Amygdala (tissue), 56 donors: ENCODE data around the gene INAFM2.

ENCODE experiments used
- DNase-seq, 56 donors: peaks; one replicate each; lab custom pipeline; 2025; lab: John Stamatoyannopoulos, UW

The INAFM2 gene

GRCh38 chr15:40286794-40287193 lies 36.7 kb upstream of the INAFM2 start:
- no peak for DNase-seq

GRCh38 chr15:40287505-40287904 lies 36.0 kb upstream of the INAFM2 start:
- DNase-seq: no peak

DNA sequence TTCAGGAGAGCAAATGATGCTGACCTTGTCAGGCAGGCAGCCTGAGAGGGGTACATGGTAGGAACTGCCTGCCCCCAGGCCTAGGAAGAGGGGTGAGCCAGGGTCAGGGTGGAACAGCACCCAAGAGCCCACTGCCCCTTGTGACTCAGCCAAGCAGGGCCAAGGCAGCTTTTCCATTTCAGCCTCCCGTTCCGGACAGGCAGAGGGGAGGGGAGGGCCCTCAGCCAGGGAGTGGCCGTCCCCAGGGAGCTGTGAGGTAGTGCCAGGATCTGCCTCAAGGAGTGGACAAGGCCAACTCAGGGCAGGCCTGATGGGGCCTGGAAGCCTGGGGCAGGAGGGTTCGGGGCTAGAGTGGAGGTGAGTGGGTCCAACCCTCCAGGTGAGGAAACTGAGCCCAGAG lies 35.5 kb upstream of the INAFM2 start:
- DNase-seq: no peak

DNA sequence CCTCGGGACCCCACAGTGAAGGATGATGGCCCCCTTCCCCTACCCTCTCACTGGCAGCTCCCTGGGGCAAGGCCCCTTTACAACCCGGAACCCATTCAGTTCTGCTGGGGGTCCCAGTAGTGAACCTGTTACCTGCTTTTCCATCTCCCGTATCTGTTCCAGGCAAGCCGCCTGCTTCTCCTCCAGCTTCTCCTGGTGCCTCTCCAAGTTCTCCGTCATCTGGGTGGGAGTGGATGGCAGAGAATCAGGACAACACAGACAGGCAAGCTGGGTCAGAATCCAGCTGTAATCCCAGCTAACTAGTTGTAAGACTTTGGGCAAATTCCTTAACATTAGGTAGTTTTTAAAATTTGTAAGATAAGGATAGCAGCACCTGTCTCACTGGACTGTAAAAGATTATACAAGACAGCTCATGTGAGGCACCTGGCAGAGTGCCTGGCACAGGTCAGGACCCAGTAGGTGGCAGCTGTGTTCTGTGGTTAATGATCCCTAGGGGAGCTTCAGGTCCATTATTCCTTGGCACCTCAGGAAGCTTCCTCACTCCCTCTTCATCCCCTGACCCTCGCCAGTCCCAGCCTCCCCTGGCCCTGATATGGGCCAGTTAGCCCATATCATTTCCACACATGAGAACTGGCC lies 34.2 kb upstream of the INAFM2 start:
- no peak for DNase-seq

DNA sequence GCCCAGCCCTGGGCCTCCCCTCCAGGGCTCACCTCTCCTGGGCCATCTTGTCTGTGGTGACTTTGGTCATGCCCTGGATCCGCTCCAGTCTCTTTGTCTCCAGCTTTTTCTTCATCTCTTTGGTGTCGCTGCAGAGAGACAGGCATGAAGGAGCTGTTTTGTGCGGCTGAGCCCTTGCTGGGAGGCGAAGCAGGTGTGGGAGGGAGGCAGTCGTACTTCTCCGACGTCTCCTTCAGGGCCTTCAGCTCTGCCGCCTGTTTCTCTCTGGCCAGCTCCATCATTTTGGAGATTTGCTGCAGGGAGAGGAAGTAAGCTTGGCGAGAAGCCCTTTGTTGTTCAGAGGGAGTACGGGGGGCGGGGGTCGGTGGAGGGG lies 33.0 kb upstream of the INAFM2 start:
- DNase-seq: peak in 1 of 56 donors; percentile 20

DNA sequence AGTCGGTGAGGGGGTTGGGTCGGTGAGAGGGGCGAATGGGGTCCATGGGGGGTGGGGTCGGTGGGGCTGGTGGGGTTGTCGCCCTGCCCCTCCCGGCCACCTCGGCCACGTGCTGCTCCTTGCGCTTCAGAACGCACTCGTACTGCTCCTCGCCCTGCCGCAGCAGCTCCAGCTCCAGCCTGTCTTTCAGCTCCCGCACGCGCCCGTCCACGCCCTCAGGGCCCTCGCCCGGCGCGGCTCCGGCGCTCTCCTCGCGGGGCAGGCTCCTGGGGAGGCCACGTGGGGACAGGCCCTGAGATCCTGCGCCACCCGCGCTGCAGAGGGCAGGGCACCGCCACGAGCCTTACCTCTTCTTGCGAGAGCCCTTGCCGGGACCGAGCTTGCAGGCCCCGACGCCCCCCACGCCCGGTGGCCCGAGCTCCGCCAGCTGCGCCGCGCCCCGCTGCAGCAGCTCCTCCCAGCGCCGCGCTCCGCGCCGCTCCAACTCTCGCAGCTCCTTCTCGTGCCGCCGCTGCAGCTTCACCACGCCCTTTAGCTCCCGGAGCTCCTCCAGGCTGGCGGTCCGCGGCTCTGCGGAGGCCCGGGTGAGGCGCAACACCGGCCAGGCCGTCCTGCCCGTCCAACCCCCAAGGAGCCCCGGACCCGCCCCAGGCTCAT lies 32.4 kb upstream of the INAFM2 start:
- DNase-seq: peak in 6 of 56 donors; percentile 21 to 58 (median 28)

- DNase-seq: no peak
These were observed 31.2 kb upstream of the INAFM2 start for GRCh38 chr15:40292246-40292645.

GRCh38 chr15:40293006-40293405 lies 30.5 kb upstream of the INAFM2 start:
- no peak for DNase-seq

DNA sequence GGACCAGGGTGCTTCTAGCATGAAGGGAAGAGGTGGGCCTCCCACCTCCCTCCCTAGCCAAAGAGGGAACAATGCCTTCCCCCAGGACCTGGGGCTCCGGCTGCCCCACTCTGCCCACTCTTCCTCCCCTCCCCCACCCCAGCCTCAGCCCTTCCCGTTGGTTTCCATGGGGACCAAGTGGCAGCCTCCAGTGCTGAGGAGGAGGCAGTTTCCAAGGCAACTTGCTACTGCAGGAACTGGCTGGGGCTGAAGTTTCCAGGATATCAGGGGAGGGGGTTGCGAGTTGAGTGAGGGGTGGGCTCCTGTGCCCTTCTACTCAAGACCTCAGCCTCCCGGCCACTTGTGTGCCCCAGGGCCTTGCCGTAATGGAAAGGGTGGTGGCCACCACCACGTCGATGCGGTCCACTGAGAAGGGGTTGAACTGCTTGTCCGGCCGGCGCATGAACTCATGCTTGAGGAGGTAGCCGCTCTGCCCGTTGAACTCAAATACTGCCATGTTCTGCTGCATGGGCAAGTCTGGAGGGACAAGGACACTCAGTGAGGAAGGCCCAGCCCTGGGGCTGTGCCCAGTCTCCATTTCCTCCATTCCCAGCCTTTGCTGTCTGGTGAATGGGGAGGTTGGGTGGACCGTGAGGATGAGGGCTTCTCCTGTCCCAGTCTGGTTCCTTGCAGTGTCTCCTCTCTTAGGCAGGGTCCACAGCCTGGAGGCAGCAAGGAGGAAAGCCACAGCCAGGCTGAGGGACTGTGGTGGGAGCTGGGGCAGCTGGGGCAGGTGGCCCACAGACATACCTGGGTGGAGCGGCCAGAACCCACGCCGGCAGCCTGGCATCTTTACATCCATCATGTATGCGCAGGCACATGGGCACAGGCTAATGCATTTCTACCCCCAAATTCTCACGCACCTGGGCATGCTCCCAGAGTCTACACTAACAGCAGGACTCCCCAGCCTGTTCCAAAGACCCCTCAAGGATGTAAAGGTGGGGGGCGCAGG lies 29.3 kb upstream of the INAFM2 start:
- peak in 25 of 56 donors; percentile 15 to 71 (median 37) for DNase-seq

- DNase-seq: no peak
These were observed 28.2 kb upstream of the INAFM2 start for GRCh38 chr15:40295297-40295696.

- DNase-seq: no peak
These were observed 27.5 kb upstream of the INAFM2 start for GRCh38 chr15:40295877-40296560.

DNA sequence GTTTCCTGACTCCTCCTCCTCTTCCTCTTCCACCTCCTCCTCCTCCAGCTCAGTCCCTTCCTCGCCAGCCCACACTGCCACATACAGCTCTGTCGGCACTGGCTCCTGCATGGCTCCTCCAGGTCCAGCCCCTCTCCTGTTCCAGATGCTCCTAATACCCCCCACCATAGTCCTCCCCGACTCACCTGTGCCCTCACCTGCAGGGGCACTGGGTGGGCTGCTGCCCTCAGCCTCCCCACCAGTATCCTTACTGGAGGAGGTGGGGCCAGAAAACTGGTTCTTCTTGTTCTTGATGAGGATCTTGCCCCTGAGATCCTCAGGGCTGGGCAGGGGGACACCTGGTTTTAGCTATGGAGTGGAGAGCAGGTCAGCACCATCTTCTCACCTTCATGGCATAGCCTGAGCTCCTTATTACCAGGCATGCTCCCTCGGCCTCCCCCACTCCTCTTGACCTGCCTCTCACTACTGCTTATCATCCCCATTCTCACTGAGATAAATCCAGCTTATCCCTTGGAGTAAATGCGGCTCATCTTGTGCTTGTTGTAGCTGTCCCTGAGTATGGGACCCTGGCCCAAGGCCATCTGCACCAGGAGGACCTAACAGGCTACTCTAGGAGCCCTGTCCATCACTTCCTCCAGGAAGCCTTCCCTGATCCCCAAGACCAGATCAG lies 26.8 kb upstream of the INAFM2 start:
- no peak for DNase-seq

DNA sequence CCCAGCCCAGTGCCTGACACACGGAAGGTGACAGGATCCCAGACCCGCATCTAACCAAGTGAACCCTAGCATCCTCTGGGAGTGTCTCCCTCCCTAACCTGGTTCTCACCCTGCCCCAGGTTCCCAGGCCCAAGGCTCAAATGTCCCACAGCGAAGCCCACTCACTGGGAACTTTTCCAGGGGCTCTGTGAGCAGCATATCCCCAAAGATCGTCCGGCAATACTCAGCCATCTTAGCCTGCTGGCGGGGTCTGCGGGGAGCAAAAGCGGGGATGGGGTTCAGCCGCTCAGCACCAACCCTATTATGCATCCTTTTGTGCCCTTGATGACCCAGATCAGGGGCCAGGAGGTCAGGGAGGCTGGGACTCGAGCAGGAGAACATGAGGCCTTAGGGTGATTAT lies 26.1 kb upstream of the INAFM2 start:
- no peak for DNase-seq

DNA sequence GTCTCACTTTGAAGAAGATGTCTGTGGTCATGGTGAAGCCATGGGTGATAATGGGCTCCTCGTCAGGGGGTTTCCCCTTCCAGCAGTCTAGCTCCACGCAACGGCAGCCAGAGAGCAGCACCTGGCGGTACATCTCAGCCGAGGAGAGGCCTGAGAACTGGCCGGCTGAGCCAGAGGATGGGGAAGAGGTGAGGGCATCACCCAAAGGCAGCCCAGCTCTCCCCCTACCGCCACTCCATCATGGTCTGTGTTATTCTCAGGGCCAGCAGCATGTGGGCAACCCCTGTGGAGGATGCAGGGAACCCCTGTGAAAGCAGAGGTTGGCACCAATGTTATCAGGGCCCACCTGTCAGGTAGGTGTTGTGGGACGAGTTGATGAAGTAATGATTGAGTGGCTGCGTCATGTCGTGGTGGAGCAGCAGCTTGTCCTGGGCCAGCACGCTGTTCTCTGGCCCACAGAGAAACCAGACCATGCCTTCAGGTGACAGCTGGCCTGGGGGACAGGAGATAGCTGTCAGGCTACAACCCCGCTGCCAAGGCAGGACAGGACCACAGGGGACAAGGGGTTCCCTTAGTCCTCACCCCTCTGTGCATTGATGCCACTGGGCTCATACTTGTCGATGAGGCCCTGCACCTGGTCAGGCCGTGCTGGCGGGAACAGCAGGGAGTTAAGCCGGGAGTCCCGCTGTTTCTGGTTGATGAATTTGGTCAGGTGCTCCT lies 25.1 kb upstream of the INAFM2 start:
- DNase-seq: no peak

GRCh38 chr15:40300367-40300766 lies 23.1 kb upstream of the INAFM2 start:
- no peak for DNase-seq

GRCh38 chr15:40300771-40301170 lies 22.7 kb upstream of the INAFM2 start:
- no peak for DNase-seq

GRCh38 chr15:40301467-40302179 lies 21.9 kb upstream of the INAFM2 start:
- DNase-seq: no peak

GRCh38 chr15:40302288-40302886 lies 21.1 kb upstream of the INAFM2 start:
- DNase-seq: no peak
